ENCODE results near the gene FOXP1. TPM values are rescaled to one million over a fixed set of nuclear protein-coding genes. Genes with fewer than 3 reads are reported as not detected.

Gene FOXP1
- total and polyA plus RNA-seq, 2 of the 13 experiments (the other 11 are each of a cell fraction or from before 2014, with no cell fraction given) = 40.4 to 59.0 TPM

- Histone ChIP-seq H2AFZ (ENCODE audit: low read length) (no peak overlapping the region), H3K4me2 (ENCODE audit: low read depth, low read length) (no peak overlapping the region), H3K79me2 (ENCODE audit: insufficient read depth, low read length) (no peaks in the 10 kb centered on the region), H3K4me1 (ENCODE audit: insufficient read depth, low read length) (no peaks in the 10 kb centered on the region), H3K27me3 (ENCODE audit: control insufficient read depth in 1 of 2, insufficient read depth in 2 of 2, low read length in 2 of 2) (peaks cover 0 to 10% of the 10 kb centered on the region in 2 experiments; a peak in 2 of 5 replicates), H3K27ac (ENCODE audit: extremely low read length, insufficient read depth, low read length) (no peak overlapping the region), H3K9me3 (ENCODE audit: low read length) (peaks cover 10% of the 10 kb centered on the region; the same call in 1 of the 2 replicates), H3K9ac (ENCODE audit: insufficient read depth, low read depth, low read length) (no peak overlapping the region), H3K4me3 (replicated peaks in 1 of 3; ENCODE audit: insufficient read depth in 1 of 3, low read depth in 2 of 3, low read length in 3 of 3) (no peak overlapping the region), H4K20me1 (ENCODE audit: insufficient read depth, low read length) (no peaks in the 10 kb centered on the region), H3K36me3 (replicated peaks in 1 of 2; ENCODE audit: control insufficient read depth in 1 of 2, insufficient read depth in 2 of 2, low read length in 2 of 2) (no peaks in the 10 kb centered on the region)
- intact Hi-C loops (cut with micrococcal nuclease; ENCODE audit: unreplicated experiment) = no loop called here
- CTCF ChIA-PET (ENCODE audit: low intra/inter-chr PET ratio, low total read pairs) = no interaction called here
- BruUV-seq (replicated peaks) = no TSS peak
- WGBS (ENCODE audit: low lambda C conversion rate) = 43% methylated on average over 3 of the region's 3 CpGs
- DNase-seq (ENCODE audit: low spot score) (no peak), FAIRE-seq (no peak), ATAC-seq (no peak)
- in situ Hi-C loops (cut with HindIII; ENCODE audit: extremely low pct_ligation_motif_present, low pct_unique_long_range_greater_than_20kb) = loop anchor here (10.0 kb wide), 1 partner anchor 588 kb away; no protein-coding TSS in a partner anchor
- POLR2A ChIA-PET = no interaction called here
- TF ChIP-seq ZNF619 (CRISPR knock-in tag; IDR thresholded peaks at IDR 0.05) = no peak
- TF ChIP-seq MED1 (CRISPR knock-in tag; IDR thresholded peaks at IDR 0.05) = no peak
- TF ChIP-seq ZNF20 (CRISPR knock-in tag; IDR thresholded peaks at IDR 0.05) = no peak
- TF ChIP-seq NFYC (CRISPR knock-in tag; IDR thresholded peaks at IDR 0.05) = no peak
- TF ChIP-seq HES4 (CRISPR knock-in tag; IDR thresholded peaks at IDR 0.05; ENCODE audit: borderline replicate concordance) = no peak
- no peak for TF ChIP-seq ZNF281 (CRISPR knock-in tag; IDR thresholded peaks at IDR 0.05; ENCODE audit: borderline replicate concordance)
- TF ChIP-seq JDP2 (CRISPR knock-in tag; IDR thresholded peaks at IDR 0.05; ENCODE audit: borderline replicate concordance) = no peak
- no peak for TF ChIP-seq NCOA1 (CRISPR knock-in tag; IDR thresholded peaks at IDR 0.05)
- no peak for TF ChIP-seq ZNF17 (CRISPR knock-in tag; IDR thresholded peaks at IDR 0.05)
- TF ChIP-seq CHD4 (IDR thresholded peaks at IDR 0.05; ENCODE audit: borderline replicate concordance, low read length) = no peak
- TF ChIP-seq IRF9 (CRISPR knock-in tag; IDR thresholded peaks at IDR 0.05; ENCODE audit: borderline replicate concordance) = no peak
- no peak for TF ChIP-seq HOXA5 (CRISPR knock-in tag; IDR thresholded peaks at IDR 0.05)
Measured at GRCh38 chr3:71593106-71593505, 9.6 kb upstream of the FOXP1 start.
